ENCODE measurements around the gene MUC4.
"Not testable (repeated sequence)": the region's sequence is repeated elsewhere in the genome, so short reads cannot be mapped to it uniquely, and the experiment has no call there.

The MUC4 gene

GRCh38 chr3:195809291-195809785 is 2.4 kb downstream of the MUC4 start:
- no peak for DNase-seq

- no peak for DNase-seq
Measured at GRCh38 chr3:195808741-195809290, 2.9 kb downstream of the MUC4 start.

- DNase-seq: no peak
Measured at GRCh38 chr3:195807681-195808121, 4.0 kb downstream of the MUC4 start.

GRCh38 chr3:195806916-195807231 is 4.9 kb downstream of the MUC4 start:
- DNase-seq: no peak

GRCh38 chr3:195806211-195806915 is 5.4 kb downstream of the MUC4 start:
- no peak for DNase-seq

DNA sequence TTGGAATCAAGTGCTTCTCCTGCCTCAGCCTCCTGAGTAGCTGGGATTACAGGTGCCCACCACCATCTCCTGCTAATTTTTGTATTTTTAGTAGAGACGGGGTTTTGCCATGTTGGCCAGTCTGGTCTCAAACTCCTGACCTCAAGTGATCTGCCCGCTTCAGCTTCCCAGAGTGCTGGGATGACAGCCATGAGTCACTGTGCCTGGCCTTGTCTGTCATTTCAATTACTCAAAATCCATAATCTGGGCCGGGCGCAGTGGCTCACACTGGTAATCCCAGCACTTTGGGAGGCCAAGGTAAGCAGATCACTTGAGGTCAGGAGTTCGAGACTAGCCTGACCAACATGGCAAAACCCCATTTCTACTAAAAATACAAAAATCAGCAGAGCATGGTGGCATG is 6.1 kb downstream of the MUC4 start:
- not testable (repeated sequence) for DNase-seq

- DNase-seq: no peak
Measured at GRCh38 chr3:195805181-195805580, 6.5 kb downstream of the MUC4 start.

DNA sequence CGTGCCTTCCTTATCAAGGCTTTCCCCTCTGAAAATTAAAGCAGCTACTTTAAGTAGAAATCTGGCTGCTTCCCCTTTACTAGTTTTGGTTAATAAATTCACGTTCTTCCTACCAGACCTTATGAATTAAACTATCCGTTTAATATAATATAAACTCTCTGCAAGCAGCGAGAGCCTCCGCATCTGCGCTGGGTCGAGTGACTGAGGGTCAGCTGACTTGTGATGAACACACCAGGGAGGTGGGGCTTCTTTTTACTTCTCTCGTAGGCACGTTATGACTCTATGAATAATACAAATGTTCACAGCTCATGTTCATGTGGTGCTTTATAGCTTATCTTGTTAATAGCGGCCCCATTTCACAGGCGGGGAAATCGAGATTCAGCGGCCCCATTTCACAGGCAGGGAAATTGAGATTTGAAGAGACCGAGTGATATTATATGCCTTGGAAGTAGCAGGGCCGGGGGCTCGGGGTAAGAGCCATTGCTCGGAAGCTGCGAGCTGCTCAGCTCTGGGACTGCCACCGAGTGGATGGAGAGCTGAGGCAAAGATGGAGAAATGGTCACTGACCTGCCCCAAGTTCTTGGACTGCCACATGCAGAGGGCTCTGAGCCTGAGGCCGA is 8.3 kb downstream of the MUC4 start:
- no peak for DNase-seq

- no peak for DNase-seq
Measured at GRCh38 chr3:195802795-195803194, 8.9 kb downstream of the MUC4 start.

DNA sequence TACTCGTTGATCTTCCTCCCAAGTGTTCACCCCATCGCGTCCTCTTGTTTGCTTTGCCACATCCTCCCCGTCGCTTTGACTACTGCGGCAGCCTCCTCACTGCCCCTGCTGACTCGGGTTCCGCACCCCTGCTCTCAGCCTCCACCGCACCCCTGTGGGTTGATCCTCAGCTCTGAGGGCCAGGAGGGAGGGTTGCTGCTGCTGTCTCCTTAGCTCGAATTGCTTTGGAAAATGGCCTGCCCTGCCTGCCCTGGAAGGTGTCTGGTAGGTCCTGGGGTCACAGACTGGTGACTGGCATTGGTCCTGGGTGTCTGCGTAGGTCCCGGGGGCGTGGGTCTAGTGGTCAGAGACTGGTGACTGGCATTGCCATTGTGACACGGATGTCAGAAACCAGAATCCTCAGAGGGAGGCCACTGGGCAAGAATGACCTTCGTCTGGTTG is 9.4 kb downstream of the MUC4 start:
- DNase-seq: no peak

GRCh38 chr3:195801251-195802183 is 10.2 kb downstream of the MUC4 start:
- no peak for DNase-seq

DNA sequence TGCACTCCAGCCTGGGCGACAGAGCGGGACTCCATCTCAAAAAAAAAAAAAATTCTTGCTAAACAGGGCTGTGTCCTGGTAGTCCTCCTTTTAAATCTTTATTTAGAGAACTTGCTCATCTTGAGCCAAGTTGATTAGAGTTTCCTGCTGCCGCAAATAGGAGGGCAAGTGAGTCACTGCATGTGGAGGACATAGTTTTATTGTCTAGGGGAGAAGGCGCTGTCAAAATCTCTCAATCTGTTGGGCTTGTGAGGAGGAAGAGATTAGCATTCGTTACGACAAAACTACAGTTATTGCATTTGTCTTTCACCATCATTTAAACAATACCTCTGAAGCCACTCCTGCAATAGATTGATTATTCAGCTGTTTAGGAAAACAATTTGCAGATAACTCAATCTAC is 11.5 kb downstream of the MUC4 start:
- no peak for DNase-seq

DNA sequence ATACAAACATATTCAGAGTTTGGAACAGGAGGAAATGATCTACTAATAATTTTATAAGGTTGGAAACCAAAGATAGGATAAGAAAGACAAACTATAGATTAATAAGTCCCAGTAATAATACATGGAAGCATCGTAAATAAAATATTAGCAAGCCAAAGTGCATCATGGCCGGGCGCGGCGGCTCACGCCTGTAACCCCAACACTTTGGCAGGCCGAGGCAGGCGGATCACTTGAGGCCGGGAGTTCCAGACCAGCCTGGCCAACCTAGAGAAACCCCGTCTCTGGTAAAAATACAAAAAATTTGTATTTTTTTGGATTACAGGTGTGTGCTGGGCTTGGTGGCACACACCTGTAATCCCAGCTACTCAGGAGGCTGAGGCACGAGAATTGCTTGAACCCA is 14.9 kb downstream of the MUC4 start:
- DNase-seq: no peak

DNA sequence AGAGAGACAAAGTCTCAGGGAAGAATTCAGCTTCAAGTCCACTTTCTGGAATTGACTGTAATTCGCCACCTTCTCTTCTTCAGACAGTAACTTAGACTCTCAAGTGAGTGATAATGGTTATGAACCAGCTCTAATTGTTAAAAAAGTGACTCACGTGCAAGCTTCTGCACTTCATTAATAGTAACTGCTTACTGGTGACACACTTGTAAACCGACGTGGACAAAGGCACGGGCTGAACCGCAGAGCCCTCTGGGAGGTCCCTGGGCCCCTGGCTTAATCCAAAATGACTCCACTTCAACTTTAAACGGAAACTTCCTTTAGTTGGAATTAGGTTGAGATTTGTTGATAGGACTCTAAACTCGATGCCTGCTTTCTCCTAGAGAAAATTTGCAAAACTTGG is 17.0 kb downstream of the MUC4 start:
- DNase-seq: no peak

DNA sequence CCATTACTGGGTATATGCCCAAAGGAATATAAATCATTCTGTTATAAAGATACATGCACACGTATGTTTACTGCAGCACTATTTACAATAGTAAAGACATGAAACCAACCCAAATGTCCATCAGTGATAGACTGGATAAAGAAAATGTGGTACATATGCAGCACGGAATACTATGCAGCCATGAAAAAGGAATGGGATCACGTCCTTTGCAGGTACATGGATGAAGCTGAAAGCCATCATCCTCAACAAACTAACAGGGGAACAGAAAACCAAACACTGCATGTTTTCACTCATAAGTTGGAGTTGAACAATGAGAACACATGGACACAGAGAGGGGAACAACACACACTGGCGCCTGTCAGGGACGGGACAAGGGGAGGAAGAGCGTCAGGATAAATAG is 19.1 kb downstream of the MUC4 start:
- DNase-seq: not testable (repeated sequence)

GRCh38 chr3:195790901-195791300 is 20.8 kb downstream of the MUC4 start:
- no peak for DNase-seq

DNA sequence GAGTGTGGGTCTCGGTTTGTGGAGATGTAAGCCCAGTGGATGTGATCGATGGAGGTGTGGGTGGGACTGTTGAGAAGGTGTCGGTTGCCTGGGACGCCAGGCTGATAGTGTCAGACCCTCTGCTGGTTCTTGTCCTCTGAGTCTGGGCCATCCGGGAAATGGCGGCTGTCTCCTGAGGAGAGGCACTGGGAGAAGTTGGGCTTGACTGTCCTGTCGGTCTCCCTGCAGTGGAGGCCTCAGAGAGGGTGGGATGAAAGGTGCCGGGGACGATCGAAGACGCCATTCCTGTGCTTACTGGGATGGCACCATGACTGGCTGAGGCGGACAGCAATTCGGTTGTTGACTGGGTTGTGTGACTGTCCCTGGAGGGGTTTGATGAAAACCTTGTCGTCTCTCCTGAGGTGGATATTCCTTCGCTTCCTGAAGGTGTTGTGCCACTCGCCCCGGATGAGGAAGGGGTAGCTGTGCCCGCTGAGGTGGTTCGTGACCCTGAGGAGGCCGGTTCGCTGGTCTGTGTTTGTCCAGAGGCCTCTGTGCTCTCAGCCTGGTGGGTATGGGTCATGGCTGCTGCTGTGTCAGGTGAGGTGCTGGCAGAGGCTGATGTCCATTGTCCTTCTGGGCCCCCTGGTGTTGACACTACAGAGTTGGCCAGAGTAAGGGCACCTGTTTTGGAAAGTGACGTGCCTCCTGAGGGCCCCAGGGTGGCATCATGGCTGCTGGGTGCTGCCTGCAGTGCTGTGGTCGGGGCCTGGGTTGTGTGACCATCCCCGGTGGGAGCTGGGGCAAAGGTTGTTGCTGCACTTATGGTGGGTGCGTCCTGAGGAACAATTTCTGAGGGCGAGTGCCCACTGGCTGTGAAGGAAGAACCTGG is 22.8 kb downstream of the MUC4 start:
- no peak for DNase-seq

GRCh38 chr3:195785781-195786405 is 25.8 kb downstream of the MUC4 start:
- not testable (repeated sequence) for DNase-seq

- not testable (repeated sequence) for DNase-seq
Measured at GRCh38 chr3:195784031-195784430, 27.7 kb downstream of the MUC4 start.

DNA sequence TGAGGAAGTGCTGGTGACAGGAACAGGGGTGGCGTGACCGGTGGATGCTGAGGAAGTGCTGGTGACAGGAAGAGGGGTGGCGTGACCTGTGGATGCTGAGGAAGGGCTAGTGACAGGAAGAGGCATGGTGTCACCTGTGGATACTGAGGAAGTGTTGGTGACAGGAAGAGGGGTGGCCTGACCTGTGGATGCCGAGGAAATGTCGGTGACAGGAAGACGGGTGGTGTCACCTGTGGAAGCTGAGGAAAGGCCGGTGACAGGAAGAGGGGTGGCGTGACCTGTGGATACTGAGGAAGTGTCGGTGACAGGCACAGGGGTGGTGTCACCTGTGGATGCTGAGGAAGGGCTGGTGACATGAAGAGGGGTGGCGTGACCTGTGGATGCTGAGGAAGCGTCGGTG is 30.5 kb downstream of the MUC4 start:
- not testable (repeated sequence) for DNase-seq

- no peak for DNase-seq
Measured at GRCh38 chr3:195777975-195778374, 33.8 kb downstream of the MUC4 start.

GRCh38 chr3:195774917-195775316 is 36.8 kb downstream of the MUC4 start:
- no peak for DNase-seq
